ENCODE data around the gene PLK1. TPM values are rescaled to one million over a fixed set of nuclear protein-coding genes. Genes with fewer than 3 reads are reported as not detected.

PLK1 gene
- total and polyA plus RNA-seq, 2 experiments from 2014 or later = 69.0 to 141 TPM

DNA sequence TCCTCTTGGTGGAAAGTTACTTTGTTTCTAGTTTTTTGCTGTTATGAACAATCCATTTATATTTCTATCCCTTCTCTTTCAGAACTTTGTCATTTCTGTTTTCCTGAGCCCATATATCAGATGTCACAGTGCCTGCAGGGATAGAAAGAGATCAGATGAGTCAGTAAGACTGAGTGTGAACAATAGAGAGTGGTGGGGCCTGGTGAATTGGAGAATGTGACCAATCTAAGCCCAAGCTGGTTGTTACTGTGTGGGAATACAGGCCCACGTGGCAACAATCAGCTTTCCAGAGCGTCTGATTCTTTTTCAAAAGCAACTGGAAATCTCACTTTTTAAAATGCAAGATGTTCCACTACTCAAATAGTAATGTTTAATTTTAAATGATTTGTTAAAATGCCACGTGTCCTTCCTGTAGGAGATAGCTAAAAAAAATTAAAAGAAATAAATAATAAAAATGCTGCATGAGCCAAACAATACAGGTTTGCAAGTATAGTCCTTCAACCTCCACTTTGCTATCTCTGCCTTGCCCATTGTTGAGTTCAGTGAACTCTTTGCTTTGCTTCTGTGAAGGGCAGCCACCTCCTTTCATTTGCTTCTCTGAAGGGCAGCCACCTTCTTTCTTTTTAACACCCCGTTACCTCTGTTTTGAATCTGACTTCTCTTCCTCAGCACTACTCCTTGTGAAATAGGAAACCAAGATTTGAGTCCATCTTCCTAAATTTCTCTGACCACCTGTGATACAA is 27.8 kb upstream of the PLK1 start:
- ATAC-seq = no peak
- Mint-ChIP-seq H3K36me3 (ENCODE audit: low read depth) (peaks cover 31% of the 10 kb centered on the region; the same call in 2 of the 3 replicates), H3K27me3 (ENCODE audit: insufficient read depth, low read depth, poor library complexity) (peaks cover 4% of the 10 kb centered on the region), H3K27ac (no peak overlapping the region), H3K4me1 (no peaks in the 10 kb centered on the region), H3K4me3 (no peak overlapping the region), H3K9me3 (no peaks in the 10 kb centered on the region)
- no peak overlapping the region for H3K27ac ChIP-seq (ENCODE audit: low read depth)
- H3F3A ChIP-seq (replicated peaks; ENCODE audit: low read depth) = no peaks in the 10 kb centered on the region
- peaks cover 27% of the 10 kb centered on the region for H4K20me1 ChIP-seq (replicated peaks; ENCODE audit: insufficient read depth)
- no peaks in the 10 kb centered on the region for H3K4me1 ChIP-seq (ENCODE audit: insufficient read depth)
- H2AFZ ChIP-seq = no peak overlapping the region
- H3K79me2 ChIP-seq (replicated peaks; ENCODE audit: insufficient read depth) = peaks cover 98% of the 10 kb centered on the region
- DNase-seq (ENCODE audit: low spot score) = no peak
- no peak overlapping the region for H3K4me3 ChIP-seq
- no peaks in the 10 kb centered on the region for H3K9me2 ChIP-seq (ENCODE audit: insufficient read depth)
- H3K27me3 ChIP-seq (ENCODE audit: insufficient read depth) = no peaks in the 10 kb centered on the region
- TF ChIP-seq ZNF114 (CRISPR knock-in tag; IDR thresholded peaks at IDR 0.05) (no peak), STAT1 (IDR thresholded peaks at IDR 0.05; ENCODE audit: unreplicated experiment) (no peak), POLR2AphosphoS5 (IDR thresholded peaks at IDR 0.05; ENCODE audit: low read depth) (no peak), ZNF331 (CRISPR knock-in tag; IDR thresholded peaks at IDR 0.05; ENCODE audit: low read depth) (no peak), JUNB (IDR thresholded peaks at IDR 0.05; ENCODE audit: unreplicated experiment) (no peak), EZH2phosphoT487 (IDR thresholded peaks at IDR 0.05; ENCODE audit: unreplicated experiment) (no peak), ZNF462 (CRISPR knock-in tag; IDR thresholded peaks at IDR 0.05) (no peak), CREB1 (CRISPR knock-in tag; IDR thresholded peaks at IDR 0.05; ENCODE audit: low read depth) (no peak), REST (IDR thresholded peaks at IDR 0.05; ENCODE audit: unreplicated experiment) (no peak)
- TF ChIP-seq, protein P1, sequence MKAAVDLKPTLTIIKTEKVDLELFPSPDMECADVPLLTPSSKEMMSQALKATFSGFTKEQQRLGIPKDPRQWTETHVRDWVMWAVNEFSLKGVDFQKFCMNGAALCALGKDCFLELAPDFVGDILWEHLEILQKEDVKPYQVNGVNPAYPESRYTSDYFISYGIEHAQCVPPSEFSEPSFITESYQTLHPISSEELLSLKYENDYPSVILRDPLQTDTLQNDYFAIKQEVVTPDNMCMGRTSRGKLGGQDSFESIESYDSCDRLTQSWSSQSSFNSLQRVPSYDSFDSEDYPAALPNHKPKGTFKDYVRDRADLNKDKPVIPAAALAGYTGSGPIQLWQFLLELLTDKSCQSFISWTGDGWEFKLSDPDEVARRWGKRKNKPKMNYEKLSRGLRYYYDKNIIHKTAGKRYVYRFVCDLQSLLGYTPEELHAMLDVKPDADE (IDR thresholded peaks at IDR 0.05) = no peak
- peaks cover 11% of the 10 kb centered on the region; the same call in 1 of the 2 replicates for H3K36me3 ChIP-seq (ENCODE audit: insufficient read depth)
- H3K4me2 ChIP-seq = no peak overlapping the region
